HEK293 (cell line): ENCODE measurements around the gene TMPRSS4.

Source experiments
- CTCF ChIA-PET: fragments of 350-600 bp; formaldehyde crosslinking; extraction: SDS; loops from one replicate; lab custom pipeline; 2021; ENCODE audit warnings: antibody characterized with exemption; lab: Yijun Ruan, JAX
- POLR2A ChIA-PET: fragments of 300-600 bp; formaldehyde crosslinking; extraction: SDS; loops from one replicate; lab custom pipeline; 2020; ENCODE audit warnings: antibody characterized with exemption, inconsistent platforms; lab: Yijun Ruan, JAX
- H3K27ac ChIP-seq: fragments of 200-500 bp; sonication (Bioruptor generic); 2 replicates; pipeline ENCODE4 v1.5.1; 2014; ENCODE audit warnings: low read depth, low read length, control low read depth, inconsistent platforms; ENCODE audit errors: extremely low read depth
- H3K36me3 ChIP-seq, 2 experiments: fragments of 200-500 bp in 1 of 2; sonication (Bioruptor generic) in 1 of 2; 1 replicate in 1 of 2; 2 replicates in 1 of 2; pipeline ENCODE4 v1.5.1; 2014 to 2017; ENCODE audit warnings: inconsistent platforms in 2 of 2, low read length in 2 of 2; ENCODE audit not compliant: control insufficient read depth in 2 of 2, insufficient read depth in 1 of 2
- H3K4me1 ChIP-seq: fragments of 200-500 bp; sonication (Bioruptor generic); 2 replicates; pipeline ENCODE4 v1.5.1; 2014; ENCODE audit warnings: mild to moderate bottlenecking, low read length, inconsistent platforms; ENCODE audit not compliant: control insufficient read depth, insufficient read depth
- H3K4me3 ChIP-seq: 2 replicates; pipeline ENCODE4 v1.5.1; 2011; ENCODE audit warnings: low read depth, mild to moderate bottlenecking, control low read depth, low read length, moderate library complexity
- H3K9me3 ChIP-seq: fragments of 200-500 bp; sonication (Bioruptor generic); 2 replicates; pipeline ENCODE4 v1.5.1; 2014; ENCODE audit warnings: low read depth, low read length, inconsistent platforms; ENCODE audit not compliant: control insufficient read depth, insufficient read depth
- BCL6B ChIP-seq: fragments of 450-650 bp; formaldehyde crosslinking; IDR thresholded peaks from 2 replicates; pipeline ENCODE4 v1.5.1; 2017; ENCODE audit warnings: missing biosample characterization, missing genetic modification characterization
- GLIS2 ChIP-seq: fragments of 450-650 bp; formaldehyde crosslinking; IDR thresholded peaks from 2 replicates; pipeline ENCODE4 v1.5.1; 2016; ENCODE audit warnings: missing biosample characterization, missing genetic modification characterization
- PATZ1 ChIP-seq: fragments of 450-650 bp; formaldehyde crosslinking; IDR thresholded peaks from 2 replicates; pipeline ENCODE4 v1.5.1; 2016; ENCODE audit warnings: missing biosample characterization, missing genetic modification characterization
- PRDM4 ChIP-seq: fragments of 450-650 bp; formaldehyde crosslinking; IDR thresholded peaks from 2 replicates; pipeline ENCODE4 v1.5.1; 2017; ENCODE audit warnings: missing biosample characterization, missing genetic modification characterization
- SCRT2 ChIP-seq: fragments of 450-650 bp; formaldehyde crosslinking; IDR thresholded peaks from 2 replicates; pipeline ENCODE4 v1.5.1; 2016; ENCODE audit warnings: missing biosample characterization, missing genetic modification characterization
- ZBTB20 ChIP-seq: fragments of 450-650 bp; formaldehyde crosslinking; IDR thresholded peaks from 2 replicates; pipeline ENCODE4 v1.5.1; 2016; ENCODE audit warnings: missing biosample characterization, missing genetic modification characterization
- ZFP37 ChIP-seq: fragments of 450-650 bp; formaldehyde crosslinking; IDR thresholded peaks from 2 replicates; pipeline ENCODE4 v1.5.1; 2016; ENCODE audit warnings: missing biosample characterization, missing genetic modification characterization
- ZNF10 ChIP-seq: fragments of 450-650 bp; formaldehyde crosslinking; IDR thresholded peaks from 2 replicates; pipeline ENCODE4 v1.5.1; 2017; ENCODE audit warnings: missing biosample characterization, missing genetic modification characterization
- ZNF112 ChIP-seq: fragments of 450-650 bp; formaldehyde crosslinking; IDR thresholded peaks from 2 replicates; pipeline ENCODE4 v1.5.0; 2017; ENCODE audit warnings: missing biosample characterization, missing genetic modification characterization
- ZNF169 ChIP-seq: fragments of 450-650 bp; formaldehyde crosslinking; IDR thresholded peaks from 2 replicates; pipeline ENCODE4 v1.5.1; 2016; ENCODE audit warnings: missing biosample characterization, missing genetic modification characterization
- ZNF175 ChIP-seq: fragments of 450-650 bp; formaldehyde crosslinking; IDR thresholded peaks from 2 replicates; pipeline ENCODE4 v1.5.1; 2016; ENCODE audit warnings: missing biosample characterization, missing genetic modification characterization
- ZNF221 ChIP-seq: fragments of 450-650 bp; formaldehyde crosslinking; IDR thresholded peaks from 2 replicates; pipeline ENCODE4 v1.5.1; 2017; ENCODE audit warnings: missing biosample characterization, missing genetic modification characterization, borderline replicate concordance
- ZNF239 ChIP-seq: fragments of 450-650 bp; formaldehyde crosslinking; IDR thresholded peaks from 2 replicates; pipeline ENCODE4 v1.5.1; 2016; ENCODE audit warnings: missing biosample characterization, missing genetic modification characterization
- ZNF266 ChIP-seq: fragments of 450-650 bp; formaldehyde crosslinking; IDR thresholded peaks from 2 replicates; pipeline ENCODE4 v1.5.1; 2016; ENCODE audit warnings: missing biosample characterization, missing genetic modification characterization, low read depth
- ZNF391 ChIP-seq: fragments of 450-650 bp; formaldehyde crosslinking; IDR thresholded peaks from 2 replicates; pipeline ENCODE4 v1.5.1; 2016; ENCODE audit warnings: low read depth, missing biosample characterization, missing genetic modification characterization, borderline replicate concordance
- ZNF394 ChIP-seq: fragments of 450-650 bp; formaldehyde crosslinking; IDR thresholded peaks from 2 replicates; pipeline ENCODE4 v1.5.1; 2016; ENCODE audit warnings: missing biosample characterization, missing genetic modification characterization, mild to moderate bottlenecking, moderate library complexity, borderline replicate concordance
- ZNF488 ChIP-seq: fragments of 450-650 bp; formaldehyde crosslinking; IDR thresholded peaks from 2 replicates; pipeline ENCODE4 v1.5.1; 2016; ENCODE audit warnings: missing biosample characterization, missing genetic modification characterization
- ZNF544 ChIP-seq: fragments of 450-650 bp; formaldehyde crosslinking; IDR thresholded peaks from 2 replicates; pipeline ENCODE4 v1.5.0; 2017; ENCODE audit warnings: missing biosample characterization, missing genetic modification characterization
- ZNF596 ChIP-seq: fragments of 450-650 bp; IDR thresholded peaks from 2 replicates; pipeline ENCODE4 v1.5.0; 2018; ENCODE audit warnings: missing biosample characterization, mild to moderate bottlenecking, missing genetic modification characterization, moderate library complexity
- ZNF626 ChIP-seq: fragments of 450-650 bp; sonication (Bioruptor Pico); formaldehyde crosslinking; IDR thresholded peaks from 2 replicates; pipeline ENCODE4 v1.5.1; 2018; ENCODE audit warnings: missing biosample characterization, missing genetic modification characterization, inconsistent platforms
- ZNF701 ChIP-seq: fragments of 450-650 bp; formaldehyde crosslinking; IDR thresholded peaks from 2 replicates; pipeline ENCODE4 v1.5.1; 2016; ENCODE audit warnings: missing biosample characterization, missing genetic modification characterization
- ZSCAN23 ChIP-seq: fragments of 450-650 bp; formaldehyde crosslinking; IDR thresholded peaks from 2 replicates; pipeline ENCODE4 v1.5.1; 2016; ENCODE audit warnings: missing biosample characterization, missing genetic modification characterization

Gene TMPRSS4

GRCh38 chr11:118042141-118042540, 34.7 kb upstream of the TMPRSS4 start:
- ChIA-PET CTCF (interaction anchor here (0.6 to 0.8 kb wide), 3 partner anchors 95 to 213 kb away, joined by 3 to 4 read pairs (median 3); no protein-coding TSS in a partner anchor), POLR2A (no interaction called here)
- no peaks in the 10 kb centered on the region for H3K4me1 ChIP-seq
- H3K9me3 ChIP-seq: no peaks in the 10 kb centered on the region
- TF ChIP-seq ZNF10 (tag by site-specific recombination) (no peak), PRDM4 (tag by site-specific recombination) (no peak), GLIS2 (tag by site-specific recombination) (no peak), ZNF112 (tag by site-specific recombination) (no peak)
- no peak overlapping the region for H3K4me3 ChIP-seq
- H3K36me3 ChIP-seq: no peaks in the 10 kb centered on the region
- no peak overlapping the region for H3K27ac ChIP-seq

GRCh38 chr11:118042796-118043195, 34.1 kb upstream of the TMPRSS4 start:
- no peak overlapping the region for H3K27ac ChIP-seq
- no peak overlapping the region for H3K4me3 ChIP-seq
- ChIA-PET POLR2A (no interaction called here), CTCF (interaction anchor here (0.6 kb wide), 1 partner anchor 1230 kb away, joined by 3 read pairs; no protein-coding TSS in a partner anchor)
- no peaks in the 10 kb centered on the region for H3K36me3 ChIP-seq
- no peak for TF ChIP-seq ZNF266 (tag by site-specific recombination)
- TF ChIP-seq ZNF544 (tag by site-specific recombination): no peak
- TF ChIP-seq ZNF391 (tag by site-specific recombination): no peak
- no peak for TF ChIP-seq SCRT2
- no peak for TF ChIP-seq ZBTB20 (tag by site-specific recombination)
- no peak for TF ChIP-seq ZNF221
- no peak for TF ChIP-seq ZNF175
- no peak for TF ChIP-seq ZNF394 (tag by site-specific recombination)
- no peak for TF ChIP-seq ZNF701 (tag by site-specific recombination)
- no peak for TF ChIP-seq BCL6B (tag by site-specific recombination)
- no peak for TF ChIP-seq ZNF239
- TF ChIP-seq ZFP37 (tag by site-specific recombination): no peak
- TF ChIP-seq ZNF169: no peak
- no peak for TF ChIP-seq ZSCAN23 (tag by site-specific recombination)
- no peak for TF ChIP-seq PATZ1 (tag by site-specific recombination)
- TF ChIP-seq ZNF626 (tag by site-specific recombination): no peak
- no peak for TF ChIP-seq ZNF488 (tag by site-specific recombination)
- no peak for TF ChIP-seq ZNF596 (tag by site-specific recombination)
- TF ChIP-seq, all 188 proteins: peak for 0
- Histone ChIP-seq H3K9me3 (no peaks in the 10 kb centered on the region), H3K4me1 (no peaks in the 10 kb centered on the region)
